Activated CD4-positive, alpha-beta T cell treated with anti-CD3 and anti-CD28 coated beads for 1 hour (primary cell): ENCODE measurements around the gene TNP2.
A peak's percentile ranks its signal among the peaks of the same experiment; 100 is the strongest.
"Not testable (repeated sequence)": the region's sequence is repeated elsewhere in the genome, so short reads cannot be mapped to it uniquely, and the experiment has no call there.

Experiments used
- DNase-seq: peaks from one replicate; pipeline ENCODE4 v3.0.0-alpha.2; 2020

Gene TNP2

DNA sequence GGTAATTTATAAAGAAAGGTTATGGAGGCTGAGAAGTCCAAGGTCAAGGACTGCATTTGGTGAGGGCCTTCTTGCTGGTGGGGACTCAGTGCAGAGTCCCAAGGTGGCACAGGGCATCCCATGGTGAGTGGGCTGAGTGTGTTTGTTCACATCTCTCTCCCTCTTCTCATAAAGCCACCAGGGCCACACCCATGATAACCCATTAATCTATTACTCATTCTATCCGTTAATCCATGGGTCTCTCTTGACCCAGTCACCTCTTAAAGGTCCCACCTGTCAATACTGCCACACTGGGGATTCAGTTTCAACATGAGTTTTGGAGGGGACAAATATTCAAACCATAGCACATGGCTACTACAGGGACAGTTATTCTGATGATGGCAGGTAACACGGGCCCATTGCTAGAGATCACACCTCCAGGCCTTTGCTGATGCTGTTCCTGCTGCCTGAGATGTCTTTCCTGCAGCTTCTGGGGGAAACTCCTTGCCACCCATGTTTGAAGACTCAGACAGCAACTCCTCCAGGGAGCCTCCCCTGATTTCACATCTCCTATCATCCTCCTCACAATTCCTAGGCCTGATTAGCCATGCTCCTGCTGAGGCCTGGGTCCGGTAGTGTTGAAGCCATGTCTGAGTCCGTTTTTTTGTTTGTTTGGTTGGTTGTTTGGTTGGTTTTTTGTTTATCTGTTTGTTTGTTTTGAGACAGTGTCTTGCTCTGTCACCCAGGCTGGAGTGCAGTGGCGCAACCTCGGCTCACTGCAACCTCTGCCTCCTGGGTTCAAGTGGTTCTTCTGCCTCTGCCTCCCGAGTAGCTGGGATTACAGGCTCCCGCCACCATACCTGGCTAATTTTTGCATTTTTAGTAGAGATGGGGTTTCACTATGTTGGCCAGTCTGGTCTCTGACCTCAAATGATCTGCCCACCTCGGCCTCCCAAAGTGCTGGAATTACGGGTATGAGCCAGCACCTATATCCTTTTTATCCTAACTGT lies 29.2 kb downstream of the TNP2 start:
- DNase-seq, result no peak

DNA sequence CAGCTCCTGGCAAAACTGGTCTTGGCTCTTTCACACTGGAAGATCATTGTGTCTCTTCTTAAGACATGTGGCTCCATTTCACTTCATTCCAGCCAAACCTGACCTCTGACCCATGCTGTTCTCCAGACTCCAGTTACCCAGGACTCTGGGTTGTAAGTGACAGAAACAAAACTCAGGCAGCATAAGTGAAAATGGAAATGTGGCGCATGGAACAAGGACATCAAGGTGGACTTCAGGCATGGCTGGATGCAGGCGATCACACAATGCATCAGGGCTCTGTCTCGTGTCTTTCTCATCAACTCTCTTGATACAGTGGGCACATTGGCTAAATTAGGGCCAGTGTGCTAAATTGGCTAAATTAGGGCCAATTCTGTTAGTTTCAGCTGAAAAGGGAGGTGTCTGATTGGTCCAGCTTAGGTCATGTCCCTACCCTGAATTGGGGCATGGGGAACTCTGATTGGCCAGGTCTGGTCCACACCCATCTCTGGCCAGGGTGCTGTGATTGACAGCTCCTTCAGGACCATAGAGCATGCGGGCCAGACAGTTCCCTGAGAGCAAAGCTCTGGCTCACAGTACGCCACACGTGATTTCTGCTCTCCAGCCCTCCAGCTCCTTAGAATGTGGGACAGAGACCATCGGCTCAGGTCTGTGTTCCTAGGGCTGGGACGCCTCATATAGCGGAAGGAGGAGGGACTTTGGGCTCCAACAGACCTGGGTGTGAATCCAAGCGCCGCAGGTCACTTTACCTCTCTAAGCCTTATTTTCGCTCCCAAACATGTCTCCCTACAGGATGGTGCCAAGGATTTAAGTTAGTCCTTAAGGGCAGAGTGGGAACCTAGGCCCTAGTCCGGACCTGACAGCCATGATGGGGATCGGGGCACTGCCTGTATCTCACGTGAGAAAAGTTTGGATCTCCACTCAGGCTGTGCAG lies 30.6 kb downstream of the TNP2 start:
- DNase-seq, result no peak

DNA sequence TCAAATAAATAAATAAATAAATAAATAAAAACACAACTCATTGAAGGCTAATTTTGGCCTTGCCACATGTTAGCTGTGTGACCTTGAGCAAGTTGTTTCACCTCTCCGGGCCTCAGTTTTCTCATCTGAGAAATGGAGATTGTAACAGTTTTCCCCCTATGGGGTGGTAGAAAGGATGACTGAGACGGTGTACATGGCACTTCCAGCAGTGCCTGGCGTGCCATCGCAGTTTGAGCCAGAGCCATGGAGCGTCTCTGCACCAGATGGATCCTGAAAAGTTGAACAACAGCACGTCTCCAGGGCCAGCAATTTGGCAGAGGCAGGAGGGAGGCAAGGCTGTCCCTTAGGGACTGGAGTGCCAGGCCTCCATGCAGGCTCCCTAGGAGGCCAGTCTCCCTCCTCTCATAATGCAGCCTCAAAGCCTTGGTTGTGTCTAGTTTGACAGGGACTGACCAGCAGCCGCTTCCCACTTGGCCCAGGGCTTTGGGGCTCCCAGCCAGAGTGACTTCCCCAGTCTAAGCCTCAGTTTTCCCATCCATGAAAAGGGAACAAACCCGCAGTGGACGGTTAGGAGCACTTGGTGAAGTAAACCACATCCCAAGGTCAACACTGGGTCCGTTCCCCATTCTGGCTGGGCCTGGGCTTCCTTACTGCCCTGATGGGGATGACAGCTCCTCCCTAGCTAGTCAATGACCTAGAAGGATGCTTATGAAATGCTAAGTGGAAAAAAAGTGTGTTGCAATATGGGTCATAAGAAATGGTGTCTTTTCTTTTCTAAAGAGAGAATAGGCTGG lies 32.5 kb downstream of the TNP2 start:
- no peak for DNase-seq

DNA sequence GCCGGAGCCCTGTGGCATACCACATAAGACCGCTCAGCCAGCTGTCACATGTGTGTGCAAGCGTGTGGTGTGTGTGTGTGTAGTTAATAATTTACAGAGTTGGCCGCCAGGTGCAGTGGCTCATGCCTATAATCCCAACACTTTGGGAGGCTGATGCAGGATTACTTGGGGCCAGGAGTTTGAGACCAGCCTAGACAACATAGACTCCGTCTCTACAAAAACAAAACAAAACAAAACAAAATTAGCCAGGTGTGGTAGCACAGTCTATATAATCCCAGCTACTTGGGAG lies 33.5 kb downstream of the TNP2 start:
- no peak for DNase-seq

DNA sequence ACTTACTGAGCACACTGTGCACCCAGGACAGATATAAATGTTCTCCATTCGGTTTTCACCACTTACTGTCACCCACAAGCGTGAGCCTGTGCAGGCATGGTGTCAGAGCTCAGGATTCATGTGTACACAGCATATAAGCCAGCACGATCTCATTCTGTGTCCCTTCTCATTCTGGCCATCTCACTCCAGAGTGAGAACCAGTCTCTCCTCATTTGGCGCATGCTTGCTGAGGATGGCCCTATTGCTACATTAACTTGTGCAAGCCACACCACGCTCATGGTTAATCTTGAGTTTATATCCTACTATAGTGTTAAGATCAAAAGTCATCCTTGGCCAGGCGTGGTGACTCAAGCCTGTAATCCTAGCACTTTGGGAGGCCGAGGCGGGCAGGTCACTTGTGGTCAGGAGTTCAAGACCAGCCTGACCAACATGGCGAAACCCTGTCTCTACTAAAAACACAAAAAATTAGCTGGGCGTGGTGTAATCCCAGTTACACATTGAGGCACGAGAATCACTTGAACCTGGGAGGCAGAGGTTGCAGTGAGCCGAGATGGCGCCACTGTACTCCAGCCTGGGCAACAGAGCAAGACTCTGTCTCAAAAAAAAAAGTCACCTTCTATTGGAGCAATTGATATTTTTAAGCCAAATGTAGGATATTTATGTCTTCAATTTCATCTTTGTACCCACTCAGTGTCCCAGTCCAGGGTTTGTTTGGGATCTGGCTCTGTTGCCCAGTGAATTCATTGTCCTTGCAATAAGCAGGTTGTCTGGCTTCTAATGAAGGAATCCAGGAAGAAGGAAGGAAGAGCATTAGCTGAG lies 34.0 kb downstream of the TNP2 start:
- no peak for DNase-seq

DNA sequence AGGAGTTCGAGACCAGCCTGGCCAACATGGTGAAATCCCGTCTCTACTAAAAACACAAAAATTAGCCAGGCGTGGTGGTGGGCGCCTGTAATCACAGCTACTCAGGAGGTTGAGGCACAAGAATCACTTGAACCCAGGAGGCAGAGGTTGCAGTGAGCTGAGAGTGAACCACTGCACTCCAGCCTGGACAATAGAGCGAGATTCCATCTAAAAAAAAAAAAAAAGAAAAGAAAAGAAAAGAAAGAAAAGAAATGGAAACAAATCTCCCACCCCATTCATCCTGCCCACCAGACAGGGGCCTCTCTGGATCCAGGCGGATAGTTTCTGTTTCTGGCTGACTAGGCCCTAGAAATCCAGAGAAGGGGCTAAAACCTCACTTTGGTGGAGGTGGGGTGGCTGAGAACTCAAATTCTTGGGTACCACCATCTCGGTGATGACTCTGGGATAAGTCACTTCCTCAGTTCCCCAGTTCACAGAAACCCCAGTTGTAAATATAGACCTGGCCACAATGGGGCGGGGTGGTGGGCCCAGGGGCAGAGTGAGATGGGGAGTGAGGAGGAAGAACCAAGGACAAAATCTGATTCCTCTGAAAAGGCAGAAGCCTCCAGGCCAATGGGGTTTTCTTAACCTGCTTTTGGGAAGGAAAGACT lies 35.3 kb downstream of the TNP2 start:
- DNase-seq, result no peak

DNA sequence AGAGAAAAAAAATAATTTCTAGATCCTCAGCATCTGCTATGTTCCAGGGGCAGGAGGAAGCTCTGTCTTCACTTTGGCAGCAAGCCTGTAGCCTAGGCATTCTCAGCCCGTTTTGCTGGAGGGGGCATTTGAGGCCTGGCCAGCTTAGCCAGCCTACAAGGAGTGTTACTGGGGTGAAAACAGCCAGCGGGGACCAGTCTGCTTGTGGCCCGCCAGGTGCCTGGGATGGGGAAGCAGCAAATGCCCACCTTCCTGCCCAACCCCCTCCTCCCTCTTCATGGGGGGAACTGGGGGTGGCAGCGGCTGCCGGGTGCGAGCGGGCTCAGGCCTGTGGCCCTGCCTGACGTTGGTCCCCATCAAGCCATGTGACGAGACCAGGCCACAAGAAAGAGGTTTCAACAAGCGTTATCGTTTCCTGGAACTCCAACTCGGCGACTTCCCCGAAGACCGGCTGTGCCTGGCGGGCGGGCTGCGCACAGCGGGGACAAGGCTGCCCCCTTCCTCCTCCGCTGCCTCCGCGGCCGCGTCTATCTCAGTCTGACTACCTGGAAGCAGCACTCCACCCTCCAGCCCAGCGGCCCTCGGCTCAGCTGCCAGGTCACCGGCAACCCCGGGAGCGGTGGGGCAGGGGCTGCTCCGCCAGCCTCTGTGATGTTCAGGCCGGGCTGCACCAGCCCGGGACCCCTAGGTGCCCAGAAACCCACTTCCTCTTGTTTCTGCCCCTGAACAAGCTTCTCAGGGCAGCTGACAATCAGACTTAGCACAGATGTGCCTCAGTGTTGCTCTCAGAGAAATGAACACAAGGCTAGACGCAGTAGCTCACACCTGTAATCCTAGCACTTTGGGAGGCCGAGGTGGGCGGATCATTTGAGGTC lies 36.0 kb downstream of the TNP2 start:
- peak; percentile 69 for DNase-seq

DNA sequence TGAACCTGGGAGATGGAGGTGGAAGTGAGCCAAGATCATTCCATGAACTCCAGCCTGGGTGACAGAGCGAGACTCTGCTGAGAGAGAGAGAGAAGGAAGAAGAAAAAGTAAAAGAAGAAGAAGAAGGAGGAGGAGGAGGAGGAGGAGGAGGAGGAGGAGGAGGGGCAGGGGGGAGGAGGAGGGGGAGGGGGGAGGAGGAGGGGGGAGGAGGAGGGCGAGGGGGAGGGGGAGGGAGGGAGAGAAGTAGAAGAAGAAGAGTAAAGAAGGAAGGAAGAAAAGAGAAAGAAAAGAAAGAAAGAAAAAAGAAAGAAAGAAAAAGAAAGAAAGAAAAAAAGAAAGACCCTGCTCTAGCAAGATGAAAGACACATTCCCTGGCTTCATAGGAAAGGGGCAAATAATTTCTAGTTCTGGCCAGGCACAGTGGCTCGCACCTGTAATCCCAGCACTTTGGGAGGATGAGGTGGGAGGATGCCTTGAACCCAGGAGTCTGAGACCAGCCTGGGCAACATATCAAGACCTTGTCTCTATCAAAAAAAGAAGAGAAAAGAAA lies 36.7 kb downstream of the TNP2 start:
- no peak for DNase-seq

DNA sequence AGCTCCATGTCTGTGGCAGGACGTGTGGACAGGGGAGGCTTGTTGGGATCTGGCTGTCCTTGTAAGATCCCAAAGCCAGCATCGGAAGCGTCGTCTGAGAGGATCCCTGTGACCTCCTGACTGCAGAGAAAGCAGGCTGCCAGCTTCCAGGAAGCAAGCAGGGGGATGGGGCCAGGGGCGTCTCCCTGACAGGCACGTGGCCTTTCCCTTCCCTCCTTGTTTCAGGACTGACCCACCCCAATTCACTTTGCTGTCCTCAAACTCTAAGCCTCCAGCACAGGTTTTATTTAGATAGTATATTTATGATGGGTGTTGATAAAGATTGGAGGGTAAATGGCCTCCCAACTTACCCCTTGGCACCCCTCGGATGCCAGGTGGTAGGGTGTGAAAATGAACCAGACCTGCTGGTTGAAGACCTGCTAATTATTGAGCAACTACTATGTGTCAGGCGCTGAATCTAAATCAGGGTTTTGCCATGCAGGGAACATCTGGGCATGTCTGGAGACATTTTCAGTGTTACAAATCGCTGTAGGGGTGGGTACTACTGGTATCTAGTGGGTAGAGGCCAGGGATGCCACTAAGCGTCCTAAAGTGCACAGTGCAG lies 37.7 kb downstream of the TNP2 start:
- DNase-seq, result no peak

DNA sequence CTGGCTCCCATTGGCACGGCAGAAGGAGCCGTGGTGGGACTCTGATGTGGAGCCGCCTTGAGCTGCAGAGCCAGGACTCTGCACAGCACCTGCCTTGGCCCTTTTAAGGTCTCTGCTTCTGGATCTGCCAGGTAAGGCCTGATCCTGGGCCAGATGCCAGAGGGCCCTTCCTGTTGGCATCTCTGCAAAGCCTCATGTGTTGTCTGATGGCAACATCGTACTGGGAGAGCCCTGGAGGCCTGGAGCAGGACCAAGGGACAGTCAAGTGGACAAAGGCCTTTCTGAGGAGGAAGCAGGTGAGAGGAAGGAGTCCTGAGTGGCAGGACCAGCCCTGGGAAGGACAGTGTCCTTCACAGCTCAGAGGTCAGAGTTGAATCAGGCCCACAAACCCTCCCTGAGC lies 39.2 kb downstream of the TNP2 start:
- DNase-seq, result no peak

DNA sequence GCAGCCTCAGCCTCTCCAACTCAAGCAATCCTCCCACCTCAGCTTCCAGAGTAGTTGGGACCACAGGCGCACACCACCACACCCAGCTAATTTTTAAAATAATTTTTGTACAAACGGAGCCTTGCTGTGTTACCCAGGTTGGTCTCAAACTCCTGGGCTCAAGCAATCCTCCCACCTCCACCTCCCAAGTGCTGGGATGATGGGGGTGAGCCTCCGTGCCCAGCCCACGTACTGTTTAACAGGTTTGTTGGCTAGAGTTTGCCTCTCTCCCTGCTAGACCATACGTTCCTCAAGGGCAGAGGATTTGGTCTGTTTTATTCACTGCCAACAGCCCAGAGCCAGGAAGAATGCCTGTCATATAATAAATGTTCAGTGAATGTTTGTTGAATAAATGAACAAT lies 39.7 kb downstream of the TNP2 start:
- no peak for DNase-seq

DNA sequence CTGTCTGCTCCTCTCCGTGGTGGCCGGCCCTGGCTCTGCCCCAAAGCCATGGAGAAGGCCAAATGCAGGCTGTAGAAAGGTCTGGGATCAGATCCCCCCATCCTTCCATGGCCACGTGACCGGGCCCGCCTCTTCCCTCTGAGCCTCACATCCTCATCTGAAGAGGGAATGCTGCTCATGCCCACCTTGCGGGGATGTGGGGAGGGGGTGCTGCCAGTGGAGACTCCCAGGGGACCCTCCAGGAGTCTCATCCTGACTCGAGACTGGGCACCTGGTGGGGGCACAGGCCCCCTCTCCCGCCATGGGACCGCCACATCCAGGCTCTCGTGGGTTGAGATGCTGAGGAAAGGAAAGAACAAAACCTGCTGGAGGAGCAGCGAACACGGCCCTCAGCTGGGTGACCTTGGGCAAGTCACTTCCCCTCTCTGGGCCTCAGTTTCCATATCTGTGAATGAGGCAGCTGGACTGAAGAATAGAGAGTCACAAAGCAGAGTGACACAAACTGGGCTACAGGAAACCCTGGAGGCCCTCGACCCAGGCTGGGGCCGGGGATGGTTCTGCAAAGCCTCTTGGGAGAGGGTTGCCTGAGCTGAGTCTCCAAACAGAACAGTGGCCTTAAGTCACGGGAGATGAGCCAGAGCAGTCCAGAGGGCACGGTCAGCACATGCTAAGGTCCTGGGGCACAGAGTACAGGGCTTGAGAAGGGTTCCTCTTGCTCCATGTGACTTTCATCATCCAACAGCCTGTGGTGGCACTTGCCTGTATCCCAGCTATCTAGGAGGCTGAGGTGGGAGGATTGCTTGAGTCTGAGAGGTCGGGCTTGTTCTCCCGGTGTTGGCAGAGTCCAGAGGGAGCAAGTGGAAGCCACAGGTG lies 43.2 kb downstream of the TNP2 start:
- no peak for DNase-seq

DNA sequence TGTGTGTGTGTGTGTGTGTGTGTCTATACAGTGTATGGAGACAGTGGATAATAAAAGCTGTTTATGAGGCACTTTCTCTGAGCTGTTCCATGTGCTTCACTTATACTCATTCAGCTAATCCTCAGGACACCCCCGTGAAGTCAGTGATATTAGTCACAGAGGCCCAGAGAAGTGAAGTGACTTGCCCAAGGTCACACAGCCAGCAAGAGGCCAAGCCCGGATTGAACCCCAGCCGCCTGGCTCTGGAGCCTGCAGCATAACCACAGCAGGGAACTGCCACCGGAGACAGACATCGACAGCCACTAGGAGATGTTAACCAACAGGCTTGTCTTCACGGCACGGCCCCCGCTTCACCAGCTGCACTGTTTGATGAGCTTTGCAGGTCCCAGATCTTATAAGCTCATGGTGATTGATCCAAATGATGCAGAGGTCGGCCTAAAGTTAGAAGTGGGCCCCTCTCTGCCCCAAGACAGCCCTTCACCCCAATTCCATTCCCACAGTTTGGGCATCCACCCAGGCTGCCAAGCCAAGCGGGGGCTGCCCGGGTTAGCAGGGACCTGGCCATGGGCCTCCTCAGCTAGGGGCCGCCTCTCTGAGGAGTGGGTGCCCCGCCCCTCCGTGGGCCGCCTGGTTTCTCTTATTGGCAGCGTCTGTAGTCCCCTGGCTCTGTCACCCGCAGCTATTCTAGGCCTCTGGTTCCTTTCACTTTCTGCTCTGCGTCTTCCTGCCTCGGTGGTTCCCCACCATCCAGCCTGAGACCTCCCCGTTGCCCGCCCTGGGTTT lies 44.0 kb downstream of the TNP2 start:
- DNase-seq, result peak; percentile 62

DNA sequence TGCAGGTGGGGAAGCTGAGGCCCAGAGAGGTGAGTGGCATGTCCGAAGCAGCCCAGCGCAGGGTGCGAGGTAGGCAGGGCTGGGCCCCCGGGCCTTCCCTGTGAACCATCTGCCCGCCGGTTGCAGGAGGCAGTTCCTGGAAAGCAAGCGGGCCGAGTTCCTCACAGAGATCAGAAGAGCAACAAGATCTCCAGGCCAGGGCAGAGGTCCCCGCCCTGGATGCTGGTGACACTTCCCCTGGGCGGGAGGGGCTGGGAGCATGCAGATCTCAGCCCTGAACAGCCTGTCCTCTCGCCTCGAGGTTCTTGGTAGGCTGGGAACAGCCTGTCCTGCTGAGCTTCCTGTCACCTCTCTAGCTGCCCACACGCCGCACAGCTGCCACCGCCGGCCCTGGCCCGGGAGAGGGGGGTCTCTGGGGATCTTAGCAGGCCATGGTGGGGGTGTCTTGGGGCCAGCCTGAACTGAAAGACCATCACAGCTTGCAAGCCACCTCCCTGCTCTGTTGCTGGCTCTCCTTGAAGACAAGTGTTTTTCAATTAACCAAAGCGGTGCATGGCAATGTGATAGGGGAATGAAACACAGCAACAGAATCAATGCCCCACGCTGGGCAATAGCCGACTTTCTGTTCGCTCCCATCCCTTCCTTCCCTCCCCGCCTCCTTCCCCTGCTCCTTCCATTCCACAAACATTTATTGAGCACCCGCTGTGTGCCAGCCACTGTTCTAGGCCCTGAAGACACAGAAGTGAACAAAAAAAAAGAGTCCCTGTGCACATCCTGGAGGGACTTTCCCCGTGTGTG lies 44.8 kb downstream of the TNP2 start:
- DNase-seq, result peak; percentile 24

DNA sequence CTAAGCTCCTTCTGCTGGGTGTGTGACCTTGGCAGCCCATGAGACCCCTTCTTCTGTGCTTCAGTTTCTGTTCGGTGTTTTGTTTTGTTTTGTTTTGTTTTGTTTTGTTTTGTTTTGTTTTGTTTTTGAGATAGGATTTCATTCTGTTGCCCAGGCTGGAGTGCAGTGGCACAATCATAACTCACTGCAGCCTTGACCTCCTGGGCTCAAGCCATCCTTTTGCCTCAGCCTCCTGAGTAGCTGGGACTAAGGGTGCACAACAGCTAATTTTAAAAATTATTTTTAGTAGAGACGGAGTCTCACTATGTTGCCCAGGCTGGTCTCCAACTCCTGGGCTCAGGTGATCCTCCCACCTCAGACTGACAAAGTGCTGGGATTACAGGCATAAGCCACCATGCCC lies 48.6 kb downstream of the TNP2 start:
- not testable (repeated sequence) for DNase-seq

DNA sequence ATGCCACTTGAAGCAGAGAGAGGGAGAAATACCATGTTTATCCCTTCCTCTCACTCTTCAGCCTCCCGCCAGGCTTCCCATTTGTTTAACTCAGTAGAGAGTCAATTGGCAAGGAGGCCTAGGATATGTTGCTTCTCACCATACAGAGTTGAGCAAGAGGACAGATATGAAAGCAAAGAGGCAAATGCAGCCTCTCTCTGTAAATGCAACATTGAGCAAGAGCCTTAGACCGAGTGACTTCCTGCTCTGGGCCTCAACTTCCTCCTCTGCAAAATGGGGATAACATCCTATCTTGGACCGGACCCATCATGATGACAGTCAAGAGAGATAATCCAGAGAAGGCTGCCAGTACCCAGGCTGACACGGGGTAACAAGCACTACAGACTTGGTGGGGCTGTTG lies 49.9 kb downstream of the TNP2 start:
- DNase-seq, result no peak

DNA sequence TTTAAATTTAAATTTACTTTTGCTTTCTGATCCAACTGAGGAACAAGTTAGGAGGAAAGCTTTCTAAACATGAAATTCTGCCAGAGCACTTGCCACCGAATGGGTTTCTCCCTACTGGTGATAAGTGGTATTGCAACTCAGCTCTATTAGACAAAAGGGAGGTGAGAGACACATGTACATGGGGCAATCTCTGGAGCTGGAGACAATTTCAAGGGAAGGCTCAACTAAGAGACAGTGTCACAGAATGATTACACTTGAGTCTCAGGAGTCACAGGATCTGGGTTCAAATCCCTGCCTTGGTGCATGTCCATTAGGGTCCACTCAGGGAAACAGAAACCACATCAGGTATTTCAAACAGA lies 50.5 kb downstream of the TNP2 start:
- no peak for DNase-seq
